Measurements from ENCODE around the gene ACVR1.

Gene ACVR1

DNA sequence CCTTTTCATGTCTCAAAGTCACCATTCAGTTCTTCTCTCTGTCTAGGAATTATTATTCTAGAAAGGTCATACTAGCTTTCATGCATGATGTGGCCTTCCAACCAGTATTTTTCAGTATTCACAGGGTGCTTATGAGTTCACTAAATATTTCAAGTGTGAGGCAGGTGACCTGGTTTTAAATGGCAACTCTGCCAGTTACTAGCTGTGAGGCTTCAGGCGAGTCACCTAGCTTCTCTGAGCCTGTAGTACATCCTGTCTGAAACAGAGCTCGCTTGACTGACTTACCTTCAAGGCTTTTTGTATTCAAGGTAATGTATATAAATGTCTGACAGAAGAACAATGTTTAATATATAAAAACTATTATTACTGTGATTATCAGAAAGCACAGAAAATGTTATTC lies 19.4 kb upstream of the ACVR1 start:
- Histone ChIP-seq H3K4me2 (ENCODE audit: low read length) (no peak overlapping the region), H3K27ac (ENCODE audit: low read depth, low read length) (no peak overlapping the region), H4K20me1 (ENCODE audit: control insufficient read depth, insufficient read depth, low read depth, low read length) (no peaks in the 10 kb centered on the region), H3K27me3 (ENCODE audit: control insufficient read depth, low read length) (peaks cover 20% of the 10 kb centered on the region; the same call in 1 of the 2 replicates), H3K79me2 (ENCODE audit: control insufficient read depth, low read length) (no peaks in the 10 kb centered on the region), H3K9me2 (replicated peaks; ENCODE audit: control insufficient read depth, low read length) (no peaks in the 10 kb centered on the region), H3F3A (ENCODE audit: control insufficient read depth, insufficient read depth) (no peaks in the 10 kb centered on the region), H3K9me3 (ENCODE audit: control insufficient read depth, insufficient read depth, low read length) (no peaks in the 10 kb centered on the region), H3K36me3 (ENCODE audit: control insufficient read depth, low read length) (no peaks in the 10 kb centered on the region), H3K4me3 (ENCODE audit: low read length) (no peak overlapping the region), H3K4me1 (ENCODE audit: control insufficient read depth, low read length) (no peaks in the 10 kb centered on the region)
- TF ChIP-seq, protein P1, sequence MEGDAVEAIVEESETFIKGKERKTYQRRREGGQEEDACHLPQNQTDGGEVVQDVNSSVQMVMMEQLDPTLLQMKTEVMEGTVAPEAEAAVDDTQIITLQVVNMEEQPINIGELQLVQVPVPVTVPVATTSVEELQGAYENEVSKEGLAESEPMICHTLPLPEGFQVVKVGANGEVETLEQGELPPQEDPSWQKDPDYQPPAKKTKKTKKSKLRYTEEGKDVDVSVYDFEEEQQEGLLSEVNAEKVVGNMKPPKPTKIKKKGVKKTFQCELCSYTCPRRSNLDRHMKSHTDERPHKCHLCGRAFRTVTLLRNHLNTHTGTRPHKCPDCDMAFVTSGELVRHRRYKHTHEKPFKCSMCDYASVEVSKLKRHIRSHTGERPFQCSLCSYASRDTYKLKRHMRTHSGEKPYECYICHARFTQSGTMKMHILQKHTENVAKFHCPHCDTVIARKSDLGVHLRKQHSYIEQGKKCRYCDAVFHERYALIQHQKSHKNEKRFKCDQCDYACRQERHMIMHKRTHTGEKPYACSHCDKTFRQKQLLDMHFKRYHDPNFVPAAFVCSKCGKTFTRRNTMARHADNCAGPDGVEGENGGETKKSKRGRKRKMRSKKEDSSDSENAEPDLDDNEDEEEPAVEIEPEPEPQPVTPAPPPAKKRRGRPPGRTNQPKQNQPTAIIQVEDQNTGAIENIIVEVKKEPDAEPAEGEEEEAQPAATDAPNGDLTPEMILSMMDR (IDR thresholded peaks at IDR 0.05; ENCODE audit: low read depth, low read length, poor library complexity, severe bottlenecking), result no peak
- no peak for TF ChIP-seq EZH2phosphoT487 (IDR thresholded peaks at IDR 0.05; ENCODE audit: borderline replicate concordance, low read length)

DNA sequence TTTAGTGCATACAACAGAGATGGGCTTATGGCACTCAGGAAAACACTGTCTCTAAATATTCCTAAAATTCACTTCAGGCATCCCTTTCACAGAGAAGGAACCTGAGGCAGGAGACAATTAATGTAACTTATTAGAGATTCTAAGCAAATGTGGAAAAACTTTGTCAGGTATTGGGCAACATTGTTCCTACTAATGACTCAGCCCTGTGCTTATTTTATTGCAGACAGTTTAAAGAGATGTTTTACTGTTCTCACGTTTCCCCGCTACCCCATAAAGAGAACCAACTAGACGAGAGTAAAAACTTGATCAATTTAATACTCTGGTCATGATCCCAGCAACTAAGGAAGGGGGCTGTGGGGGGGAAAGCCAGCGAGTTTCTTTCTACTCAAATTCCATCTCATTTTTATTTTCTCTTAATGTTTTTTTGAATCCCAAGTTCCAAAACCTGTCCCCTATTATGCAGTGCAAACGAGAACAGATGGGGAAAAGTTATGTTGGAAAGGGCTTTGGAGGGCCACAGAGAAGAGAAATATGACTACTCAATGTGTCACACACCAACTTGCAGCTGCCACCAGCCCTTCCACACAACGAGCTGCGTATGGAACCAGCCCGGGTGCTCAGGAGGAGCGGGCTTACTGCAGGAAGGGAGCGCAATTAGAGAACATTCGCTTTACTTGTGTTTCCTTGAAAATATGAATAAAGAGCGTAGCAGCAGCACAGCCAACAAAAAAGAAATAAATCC lies 18.7 kb upstream of the ACVR1 start:
- no peaks in the 10 kb centered on the region for H3K79me2 ChIP-seq (ENCODE audit: control insufficient read depth, low read length)
- no peaks in the 10 kb centered on the region for H3K9me3 ChIP-seq (ENCODE audit: control insufficient read depth, insufficient read depth, low read length)
- H3K4me1 ChIP-seq (ENCODE audit: control insufficient read depth, low read length), result no peaks in the 10 kb centered on the region
- no peaks in the 10 kb centered on the region for H3K9me2 ChIP-seq (replicated peaks; ENCODE audit: control insufficient read depth, low read length)
- H3K36me3 ChIP-seq (ENCODE audit: control insufficient read depth, low read length), result no peaks in the 10 kb centered on the region
- H3K4me2 ChIP-seq (ENCODE audit: low read length), result no peak overlapping the region
- H3F3A ChIP-seq (ENCODE audit: control insufficient read depth, insufficient read depth), result no peaks in the 10 kb centered on the region
- TF ChIP-seq EZH2phosphoT487 (IDR thresholded peaks at IDR 0.05; ENCODE audit: borderline replicate concordance, low read length), result no peak
- TF ChIP-seq, protein P1 (IDR thresholded peaks at IDR 0.05; ENCODE audit: low read depth, low read length, poor library complexity, severe bottlenecking), result no peak
- H3K4me3 ChIP-seq (ENCODE audit: low read length), result no peak overlapping the region
- H3K27me3 ChIP-seq (ENCODE audit: control insufficient read depth, low read length), result peaks cover 19% of the 10 kb centered on the region
- H4K20me1 ChIP-seq (ENCODE audit: control insufficient read depth, insufficient read depth, low read depth, low read length), result no peaks in the 10 kb centered on the region
- H3K27ac ChIP-seq (ENCODE audit: low read depth, low read length), result no peak overlapping the region

DNA sequence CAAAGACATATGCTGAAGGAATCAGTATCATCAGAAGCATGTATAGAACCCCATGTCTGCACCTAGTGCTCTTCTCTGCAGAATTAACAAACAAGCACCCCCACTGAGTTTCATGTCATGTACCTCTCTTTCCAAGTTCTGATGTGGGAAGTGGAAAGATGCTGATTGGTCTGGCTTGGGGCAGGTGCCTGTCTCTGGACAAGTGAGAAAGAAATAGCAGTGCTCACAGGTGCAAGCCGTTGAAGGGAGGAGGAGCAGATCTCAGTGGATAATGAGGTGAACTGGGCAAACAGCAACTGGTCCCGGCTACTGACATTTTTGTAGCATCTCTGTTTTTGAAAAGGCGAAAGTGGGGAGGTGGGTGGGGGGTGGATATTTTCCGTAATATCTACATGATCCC lies 17.5 kb upstream of the ACVR1 start:
- no peaks in the 10 kb centered on the region for H3K4me1 ChIP-seq (ENCODE audit: control insufficient read depth, low read length)
- H3K36me3 ChIP-seq (ENCODE audit: control insufficient read depth, low read length), result no peaks in the 10 kb centered on the region
- H3K27me3 ChIP-seq (ENCODE audit: control insufficient read depth, low read length), result peaks cover 15% of the 10 kb centered on the region
- no peak overlapping the region for H3K4me2 ChIP-seq (ENCODE audit: low read length)
- no peaks in the 10 kb centered on the region for H3K79me2 ChIP-seq (ENCODE audit: control insufficient read depth, low read length)
- no peaks in the 10 kb centered on the region for H4K20me1 ChIP-seq (ENCODE audit: control insufficient read depth, insufficient read depth, low read depth, low read length)
- H3K9me2 ChIP-seq (replicated peaks; ENCODE audit: control insufficient read depth, low read length), result no peaks in the 10 kb centered on the region
- no peak overlapping the region for H3K4me3 ChIP-seq (ENCODE audit: low read length)
- no peak overlapping the region for H3K27ac ChIP-seq (ENCODE audit: low read depth, low read length)
- TF ChIP-seq, protein P1 (IDR thresholded peaks at IDR 0.05; ENCODE audit: low read depth, low read length, poor library complexity, severe bottlenecking), result no peak
- TF ChIP-seq EZH2phosphoT487 (IDR thresholded peaks at IDR 0.05; ENCODE audit: borderline replicate concordance, low read length), result no peak
- H3F3A ChIP-seq (ENCODE audit: control insufficient read depth, insufficient read depth), result no peaks in the 10 kb centered on the region
- H3K9me3 ChIP-seq (ENCODE audit: control insufficient read depth, insufficient read depth, low read length), result no peaks in the 10 kb centered on the region
